Stimulated activated CD8-positive, alpha-beta memory T cell treated with anti-CD3 and anti-CD28 coated beads, Interleukin-4, amount 100 ng/mL, for 48 hours (primary cell): ENCODE results near the gene CHST1.

Source experiments
- DNase-seq: peaks from one replicate; pipeline ENCODE4 v3.0.0-alpha.2; 2020

The CHST1 gene

GRCh38 chr11:45665206-45665932, at the start of gene CHST1:
Gene CHST1 (minus strand): TSS chr11:45665622. CDS start chr11:45650923, 14,699 bp downstream.
- peak; percentile 40 for DNase-seq

- DNase-seq = no peak
Measured at GRCh38 chr11:45713573-45713972, 48.2 kb upstream of the CHST1 start.

- no peak for DNase-seq
Measured at GRCh38 chr11:45710561-45710960, 45.1 kb upstream of the CHST1 start.

GRCh38 chr11:45708887-45709663, 43.7 kb upstream of the CHST1 start:
- DNase-seq = no peak

- no peak for DNase-seq
Measured at GRCh38 chr11:45704635-45705034, 39.2 kb upstream of the CHST1 start.

- DNase-seq = no peak
Measured at GRCh38 chr11:45704133-45704532, 38.7 kb upstream of the CHST1 start.

GRCh38 chr11:45702511-45702910, 37.1 kb upstream of the CHST1 start:
- DNase-seq = no peak

GRCh38 chr11:45698777-45699497, 33.5 kb upstream of the CHST1 start:
- DNase-seq = no peak

- DNase-seq = no peak
Measured at GRCh38 chr11:45692808-45693453, 27.5 kb upstream of the CHST1 start.

- DNase-seq = no peak
Measured at GRCh38 chr11:45688472-45689033, 23.1 kb upstream of the CHST1 start.

GRCh38 chr11:45687836-45688235, 22.4 kb upstream of the CHST1 start:
- DNase-seq = no peak

GRCh38 chr11:45685964-45686537, 20.6 kb upstream of the CHST1 start:
- DNase-seq = no peak

- no peak for DNase-seq
Measured at GRCh38 chr11:45684440-45684839, 19.0 kb upstream of the CHST1 start.

GRCh38 chr11:45683271-45684058, 18.0 kb upstream of the CHST1 start:
- DNase-seq = no peak

- DNase-seq = no peak
Measured at GRCh38 chr11:45679806-45680205, 14.4 kb upstream of the CHST1 start.

- no peak for DNase-seq
Measured at GRCh38 chr11:45678976-45679375, 13.6 kb upstream of the CHST1 start.

- no peak for DNase-seq
Measured at GRCh38 chr11:45677770-45678512, 12.5 kb upstream of the CHST1 start.

- no peak for DNase-seq
Measured at GRCh38 chr11:45676522-45677095, 11.2 kb upstream of the CHST1 start.

- DNase-seq = no peak
Measured at GRCh38 chr11:45675646-45676045, 10.2 kb upstream of the CHST1 start.

- no peak for DNase-seq
Measured at GRCh38 chr11:45674481-45675190, 9.2 kb upstream of the CHST1 start.
